DMS114 treated with DMSO at 0.1 percent for 48 hours (cell line): ENCODE results near the gene ZSCAN18.

Source experiments
- DNase-seq: peaks from one replicate; lab custom pipeline; 2025; ENCODE audit not compliant: unreplicated experiment; lab: John Stamatoyannopoulos, UW

ZSCAN18 gene

DNA sequence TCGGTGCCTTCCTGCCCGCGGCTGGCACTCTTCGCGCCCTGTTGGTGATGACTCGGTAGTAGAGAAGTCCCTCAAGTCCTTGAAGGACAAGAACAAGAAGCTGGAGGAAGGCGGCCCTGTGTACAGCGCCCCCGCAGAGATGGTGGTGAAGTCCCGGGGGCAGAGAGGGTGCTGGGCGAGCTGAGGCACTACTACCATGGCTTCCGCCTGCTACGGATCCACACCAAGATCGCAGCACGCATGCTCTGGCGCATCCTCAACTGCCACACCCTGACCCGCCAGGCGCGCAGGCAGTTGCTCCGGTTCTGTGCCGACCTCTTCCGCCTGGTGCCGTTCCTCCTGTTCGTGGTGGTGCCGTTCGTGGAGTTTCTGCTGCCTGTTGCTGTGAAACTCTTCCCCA lies 53.1 kb downstream of the ZSCAN18 start:
- DNase-seq = no peak

DNA sequence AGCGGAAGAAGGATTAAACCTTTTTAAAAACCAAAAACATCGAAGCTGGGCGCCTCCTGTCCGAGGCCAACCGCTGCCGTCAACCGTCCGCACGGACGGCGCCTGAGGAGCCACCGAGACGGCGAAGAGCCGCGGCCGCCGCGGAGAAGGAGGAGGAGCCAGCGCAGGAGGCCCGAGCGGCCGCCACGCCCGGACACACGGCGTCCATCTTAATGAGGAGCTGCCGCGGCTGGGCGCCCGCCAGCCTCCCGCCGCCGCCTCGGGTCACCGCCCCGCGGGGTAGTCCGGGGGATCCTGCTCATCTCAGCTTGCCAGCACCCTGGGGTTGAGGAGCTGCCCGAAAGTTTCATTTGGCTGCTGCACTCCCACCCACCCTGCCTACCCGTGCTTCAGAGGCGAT lies 53.6 kb downstream of the ZSCAN18 start:
- DNase-seq = no peak

DNA sequence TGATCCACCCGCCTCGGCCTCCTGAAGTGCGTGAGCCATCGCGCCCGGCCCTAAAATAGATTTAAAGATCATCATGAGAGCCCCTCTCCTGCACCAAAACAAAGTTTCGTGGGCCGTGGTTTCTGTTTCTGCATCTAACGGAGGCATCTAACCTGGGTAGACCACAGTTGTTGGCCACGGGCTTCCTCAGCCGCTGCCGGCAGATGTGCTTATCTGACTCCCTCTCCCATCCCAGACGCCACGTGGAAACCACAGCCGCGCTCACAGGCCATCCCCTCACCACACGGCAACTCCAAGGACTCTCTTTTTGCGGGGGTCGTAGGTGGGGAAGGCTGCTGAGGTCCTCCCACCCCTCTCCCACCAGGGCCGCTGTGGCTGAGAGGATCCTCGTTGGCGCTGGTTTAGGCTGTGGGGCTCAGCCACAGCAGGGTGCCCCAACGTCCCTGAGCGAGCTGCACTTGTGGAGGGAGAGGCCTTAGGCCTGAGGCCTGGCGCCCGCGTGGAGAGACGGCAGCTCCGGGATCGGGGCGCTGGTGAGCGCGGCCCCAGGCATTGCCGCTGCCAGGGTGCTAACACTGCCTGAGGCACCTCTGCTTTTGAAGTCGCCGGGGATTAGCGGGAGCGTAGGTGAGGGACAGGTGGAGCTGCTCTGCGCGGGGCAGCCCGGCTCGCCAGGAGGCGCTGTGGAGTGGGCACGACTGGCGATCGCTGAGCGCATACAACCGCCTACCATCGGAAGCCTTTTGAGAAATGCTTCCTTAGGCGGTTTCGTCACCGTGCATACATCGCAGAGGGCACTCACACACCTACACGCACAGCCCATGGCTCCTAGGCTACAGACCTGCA lies 55.3 kb downstream of the ZSCAN18 start:
- no peak for DNase-seq

DNA sequence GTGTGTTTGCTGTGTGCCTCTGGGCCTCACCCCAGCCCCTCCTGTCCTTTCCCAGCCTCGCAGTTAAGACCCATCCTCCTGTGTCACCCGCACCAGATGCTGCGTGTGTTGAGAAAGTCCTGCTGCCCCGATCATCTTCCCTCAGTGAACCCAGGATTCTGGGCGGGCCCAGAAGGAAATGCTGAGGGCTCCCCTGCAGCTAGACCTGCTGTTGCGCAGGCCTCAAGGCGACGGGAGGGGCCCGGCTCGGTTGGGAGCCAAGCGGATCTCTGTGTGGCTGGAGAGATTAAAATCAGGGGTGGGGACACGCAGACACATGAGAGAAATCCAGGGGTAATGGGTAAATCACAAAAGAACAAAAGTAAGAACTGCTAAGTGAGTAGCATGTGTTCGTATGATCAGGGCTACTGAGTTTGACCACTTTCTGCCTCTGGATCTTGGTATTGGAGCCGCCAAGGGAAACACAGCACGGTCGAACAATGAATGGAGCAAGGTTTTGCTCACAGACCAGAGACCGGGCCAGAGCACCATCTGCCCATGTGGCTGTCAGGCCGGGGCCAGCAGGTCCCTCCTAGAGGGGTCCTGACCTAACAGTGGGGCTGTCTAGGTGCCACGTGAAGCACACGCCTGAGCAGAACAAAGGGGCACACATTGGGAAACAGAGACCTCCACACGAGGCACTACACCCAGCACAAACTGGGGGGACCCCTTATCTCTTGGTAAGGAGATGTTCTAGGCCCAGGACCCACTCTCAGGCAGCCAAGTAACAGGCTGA lies 57.1 kb downstream of the ZSCAN18 start:
- no peak for DNase-seq

DNA sequence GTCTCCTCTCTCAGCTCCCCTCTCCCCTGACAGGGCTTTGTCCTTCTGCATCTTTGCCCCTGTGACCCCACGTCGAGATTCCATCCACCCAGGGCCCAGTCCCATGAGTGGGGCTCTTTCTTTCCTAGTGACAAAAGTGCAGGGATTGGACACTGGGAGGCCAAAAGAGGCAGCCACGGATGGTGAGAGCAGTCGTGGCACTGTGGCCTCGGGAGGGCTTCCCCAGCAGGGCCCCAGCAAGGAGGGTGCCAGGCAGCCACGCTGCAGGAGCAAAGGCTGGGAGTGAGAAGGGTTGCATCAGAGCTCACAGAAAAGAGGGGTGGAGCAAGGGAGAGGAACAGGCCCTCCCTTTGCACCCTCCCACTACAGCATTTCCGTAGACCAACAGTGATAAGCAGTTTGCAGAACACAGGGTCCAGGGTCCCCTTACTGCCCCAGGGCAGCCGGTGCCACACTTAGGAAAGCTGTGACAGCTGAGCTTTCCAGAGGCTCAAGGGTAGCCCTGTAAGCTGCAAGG lies 59.3 kb downstream of the ZSCAN18 start:
- DNase-seq = no peak

DNA sequence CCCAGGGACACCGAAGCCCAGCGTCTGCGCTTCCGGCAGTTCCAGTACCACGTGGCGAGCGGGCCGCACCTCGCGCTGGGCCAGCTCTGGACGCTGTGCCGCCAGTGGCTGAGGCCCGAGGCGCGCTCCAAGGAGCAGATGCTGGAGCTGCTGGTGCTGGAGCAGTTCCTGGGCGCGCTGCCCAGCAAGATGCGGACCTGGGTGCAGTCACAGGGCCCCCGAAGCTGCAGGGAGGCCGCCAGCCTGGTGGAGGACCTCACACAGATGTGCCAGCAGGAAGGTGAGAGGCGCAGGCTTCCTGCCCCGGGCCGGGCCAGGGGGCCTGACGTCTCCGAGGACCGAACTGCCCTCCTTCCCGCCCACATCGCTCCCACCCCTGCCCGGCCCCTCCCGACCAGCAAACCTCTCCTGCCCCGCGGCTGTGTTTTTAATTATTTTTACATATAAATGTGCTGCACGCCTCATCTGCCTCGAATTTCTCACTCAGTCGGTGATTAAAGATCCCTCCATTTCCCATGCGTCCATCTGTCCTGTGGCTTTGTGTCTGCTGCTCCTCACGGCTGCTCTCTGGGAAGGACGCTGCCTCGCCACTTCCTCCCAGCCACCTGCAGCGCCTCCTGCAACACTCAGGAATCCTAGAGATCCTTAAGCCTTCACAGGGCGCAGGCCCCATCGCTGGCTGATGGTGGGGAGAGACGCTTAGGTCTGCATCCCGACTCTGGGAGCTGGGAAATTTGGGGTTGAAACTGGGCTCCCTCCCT lies 59.9 kb downstream of the ZSCAN18 start:
- no peak for DNase-seq

DNA sequence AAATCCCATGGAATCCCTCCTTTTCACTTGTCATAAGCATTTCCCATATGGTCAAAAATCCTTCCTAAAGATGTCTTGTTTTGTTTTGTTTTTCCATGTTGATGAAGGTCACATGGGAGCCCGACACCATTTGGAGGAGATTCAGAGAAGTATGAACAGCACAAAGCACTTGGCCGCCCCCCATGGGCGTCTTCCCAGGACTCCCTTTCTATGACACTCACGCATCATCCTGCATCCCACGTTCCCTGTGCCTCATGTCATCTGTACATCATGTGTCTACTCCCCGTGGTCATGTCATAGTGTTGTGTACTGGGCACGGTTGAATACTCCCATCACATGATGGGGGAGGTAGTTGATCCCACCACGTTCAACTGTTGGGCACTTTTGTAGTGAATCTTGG lies 62.2 kb downstream of the ZSCAN18 start:
- DNase-seq = no peak

DNA sequence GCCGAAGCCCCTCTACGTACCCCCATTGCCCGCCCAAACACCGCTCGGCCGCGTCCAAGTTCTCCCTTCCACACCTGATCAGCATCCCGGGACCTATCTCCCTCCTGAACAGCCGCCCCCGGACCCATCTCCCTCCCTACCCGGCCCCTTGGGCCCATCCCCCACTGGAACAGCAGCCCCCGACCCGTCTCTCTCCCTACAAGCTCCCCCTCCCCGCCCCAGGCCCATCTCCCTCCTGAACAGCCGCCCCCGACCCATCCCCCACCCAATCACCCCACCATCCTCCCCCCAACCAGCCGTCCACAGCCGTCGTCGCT lies 63.6 kb downstream of the ZSCAN18 start:
- no peak for DNase-seq
